Measurements from ENCODE around the gene C10orf90. TPM values are rescaled to one million over a fixed set of nuclear protein-coding genes. Genes with fewer than 3 reads are reported as not detected.

C10orf90 gene
- polyA plus RNA-seq, 3 donors: not detected

DNA sequence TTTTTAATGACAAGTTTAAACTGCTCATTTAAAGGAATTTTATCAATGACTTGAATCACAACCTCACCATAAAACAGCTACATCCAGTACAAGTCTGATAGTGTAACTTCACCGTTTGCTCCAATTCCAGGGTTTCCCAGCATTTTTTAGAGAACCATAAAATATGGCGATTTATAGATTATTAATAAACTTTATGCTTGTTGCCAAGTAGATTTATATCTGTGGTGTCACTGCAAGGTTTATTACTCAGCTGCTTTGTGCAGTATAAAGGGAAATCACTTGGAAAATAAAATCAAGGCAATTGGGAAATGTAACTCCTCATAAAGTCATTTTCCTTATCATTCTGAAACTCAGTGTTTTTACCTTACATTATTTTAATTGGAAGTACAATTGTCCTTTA lies 218.2 kb downstream of the C10orf90 start:
- TF ChIP-seq, protein P1, sequence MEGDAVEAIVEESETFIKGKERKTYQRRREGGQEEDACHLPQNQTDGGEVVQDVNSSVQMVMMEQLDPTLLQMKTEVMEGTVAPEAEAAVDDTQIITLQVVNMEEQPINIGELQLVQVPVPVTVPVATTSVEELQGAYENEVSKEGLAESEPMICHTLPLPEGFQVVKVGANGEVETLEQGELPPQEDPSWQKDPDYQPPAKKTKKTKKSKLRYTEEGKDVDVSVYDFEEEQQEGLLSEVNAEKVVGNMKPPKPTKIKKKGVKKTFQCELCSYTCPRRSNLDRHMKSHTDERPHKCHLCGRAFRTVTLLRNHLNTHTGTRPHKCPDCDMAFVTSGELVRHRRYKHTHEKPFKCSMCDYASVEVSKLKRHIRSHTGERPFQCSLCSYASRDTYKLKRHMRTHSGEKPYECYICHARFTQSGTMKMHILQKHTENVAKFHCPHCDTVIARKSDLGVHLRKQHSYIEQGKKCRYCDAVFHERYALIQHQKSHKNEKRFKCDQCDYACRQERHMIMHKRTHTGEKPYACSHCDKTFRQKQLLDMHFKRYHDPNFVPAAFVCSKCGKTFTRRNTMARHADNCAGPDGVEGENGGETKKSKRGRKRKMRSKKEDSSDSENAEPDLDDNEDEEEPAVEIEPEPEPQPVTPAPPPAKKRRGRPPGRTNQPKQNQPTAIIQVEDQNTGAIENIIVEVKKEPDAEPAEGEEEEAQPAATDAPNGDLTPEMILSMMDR (IDR thresholded peaks at IDR 0.05): no peak
- no peak overlapping the region for H3K27ac ChIP-seq (ENCODE audit: low read depth in 1 of 2, low read length in 2 of 2)
- WGBS (ENCODE audit: insufficient coverage): no CpG with 5 or more reads among the region's 2 CpGs
- Mint-ChIP-seq H3K27ac (no peak overlapping the region), H3K9me3 (peaks cover 0 to 3% (median 2%) of the 10 kb centered on the region in 7 donors), H3K36me3 (no peaks in the 10 kb centered on the region), H3K4me1 (no peaks in the 10 kb centered on the region), H3K27me3 (ENCODE audit: low read depth in 3 of 3) (peaks cover 1 to 3% (median 2%) of the 10 kb centered on the region in 3 donors), H3K4me3 (no peak overlapping the region)
- H3K79me2 ChIP-seq (ENCODE audit: insufficient read depth, low read length): no peaks in the 10 kb centered on the region
- H3K9ac ChIP-seq (ENCODE audit: insufficient read depth, low read length, poor library complexity, severe bottlenecking): no peak overlapping the region
- H3K4me3 ChIP-seq (replicated peaks in 1 of 3; ENCODE audit: low read depth in 2 of 3, low read length in 3 of 3): no peak overlapping the region
- DNase-seq: no peak
- H3K36me3 ChIP-seq (replicated peaks in 1 of 2; ENCODE audit: control insufficient read depth in 1 of 2, insufficient read depth in 2 of 2, low read length in 2 of 2): no peaks in the 10 kb centered on the region
- intact Hi-C loops (cut with micrococcal nuclease): no loop called here
- H3K27me3 ChIP-seq (ENCODE audit: control insufficient read depth in 2 of 2, insufficient read depth in 2 of 2, low read length in 2 of 2): no peaks in the 10 kb centered on the region
- no peaks in the 10 kb centered on the region for H3K4me1 ChIP-seq (ENCODE audit: control insufficient read depth in 1 of 2, insufficient read depth in 2 of 2, low read length in 2 of 2)
- H3K4me2 ChIP-seq (replicated peaks; ENCODE audit: extremely low read depth, low read length, poor library complexity, severe bottlenecking): no peak overlapping the region
- no peaks in the 10 kb centered on the region for H4K20me1 ChIP-seq (ENCODE audit: insufficient read depth, low read length)
- no peaks in the 10 kb centered on the region for H3K9me3 ChIP-seq (replicated peaks in 1 of 2; ENCODE audit: control insufficient read depth in 1 of 2, insufficient read depth in 1 of 2, low read length in 2 of 2)
- no peak overlapping the region for H2AFZ ChIP-seq (ENCODE audit: insufficient read depth, low read depth, low read length, poor library complexity, severe bottlenecking)

DNA sequence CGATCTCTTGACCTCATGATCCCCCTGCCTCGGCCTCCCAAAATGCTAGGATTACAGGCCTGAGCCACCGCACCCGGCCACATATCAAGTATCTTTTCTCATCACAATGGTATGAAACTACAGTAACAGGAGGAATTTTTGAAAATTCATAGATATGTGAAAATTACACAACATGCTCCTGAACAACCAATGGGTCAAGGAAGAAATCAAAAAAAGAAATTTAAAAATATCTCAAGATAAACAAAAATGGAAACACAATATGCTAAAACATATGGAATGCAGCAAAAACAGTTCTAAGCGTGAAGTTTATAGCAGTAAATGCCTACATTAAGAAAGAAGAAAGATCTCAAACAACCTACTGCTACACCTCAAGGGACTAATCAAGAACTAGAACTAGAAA lies 222.4 kb downstream of the C10orf90 start:
- H3K36me3 ChIP-seq (replicated peaks in 1 of 2; ENCODE audit: control insufficient read depth in 1 of 2, insufficient read depth in 2 of 2, low read length in 2 of 2): no peaks in the 10 kb centered on the region
- H3K27ac Mint-ChIP-seq: no peak overlapping the region
- H3K4me1 ChIP-seq (ENCODE audit: control insufficient read depth in 1 of 2, insufficient read depth in 2 of 2, low read length in 2 of 2): no peaks in the 10 kb centered on the region
- intact Hi-C loops (cut with micrococcal nuclease): no loop called here
- H3K4me3 Mint-ChIP-seq: no peak overlapping the region
- H3K36me3 Mint-ChIP-seq: no peaks in the 10 kb centered on the region
- H3K9me3 Mint-ChIP-seq: peaks cover 0 to 7% (median 2%) of the 10 kb centered on the region in 7 donors
- WGBS (ENCODE audit: insufficient coverage): no CpG with 5 or more reads among the region's 5 CpGs
- no peaks in the 10 kb centered on the region for H3K79me2 ChIP-seq (ENCODE audit: insufficient read depth, low read length)
- no peaks in the 10 kb centered on the region for H3K9me3 ChIP-seq (replicated peaks in 1 of 2; ENCODE audit: control insufficient read depth in 1 of 2, insufficient read depth in 1 of 2, low read length in 2 of 2)
- peaks cover 0 to 3% (median under 1%) of the 10 kb centered on the region in 3 donors for H3K27me3 Mint-ChIP-seq (ENCODE audit: low read depth in 3 of 3)
- H3K4me2 ChIP-seq (replicated peaks; ENCODE audit: extremely low read depth, low read length, poor library complexity, severe bottlenecking): no peak overlapping the region
- no peaks in the 10 kb centered on the region for H3K4me1 Mint-ChIP-seq
- TF ChIP-seq, protein P1 (IDR thresholded peaks at IDR 0.05): no peak
- no peak overlapping the region for H3K9ac ChIP-seq (ENCODE audit: insufficient read depth, low read length, poor library complexity, severe bottlenecking)
- no peaks in the 10 kb centered on the region for H3K27me3 ChIP-seq (ENCODE audit: control insufficient read depth in 2 of 2, insufficient read depth in 2 of 2, low read length in 2 of 2)
- no peaks in the 10 kb centered on the region for H4K20me1 ChIP-seq (ENCODE audit: insufficient read depth, low read length)
- no peak for DNase-seq
- no peak overlapping the region for H2AFZ ChIP-seq (ENCODE audit: insufficient read depth, low read depth, low read length, poor library complexity, severe bottlenecking)
- no peak overlapping the region for H3K4me3 ChIP-seq (replicated peaks in 1 of 3; ENCODE audit: low read depth in 2 of 3, low read length in 3 of 3)
- H3K27ac ChIP-seq (ENCODE audit: low read depth in 1 of 2, low read length in 2 of 2): no peak overlapping the region
